GM19397 (cell line): ENCODE measurements around the gene RPS6KA4.
A peak's percentile ranks its signal among the peaks of the same experiment; 100 is the strongest.
"Not testable (repeated sequence)": the region's sequence is repeated elsewhere in the genome, so short reads cannot be mapped to it uniquely, and the experiment has no call there.

Source experiments
- ATAC-seq: cut with Tn5 transposase; IDR thresholded peaks from one replicate; pipeline ENCODE4 v1.9.1; 2021; ENCODE audit warnings: mild to moderate bottlenecking, moderate library complexity; ENCODE audit not compliant: unreplicated experiment

The RPS6KA4 gene

DNA sequence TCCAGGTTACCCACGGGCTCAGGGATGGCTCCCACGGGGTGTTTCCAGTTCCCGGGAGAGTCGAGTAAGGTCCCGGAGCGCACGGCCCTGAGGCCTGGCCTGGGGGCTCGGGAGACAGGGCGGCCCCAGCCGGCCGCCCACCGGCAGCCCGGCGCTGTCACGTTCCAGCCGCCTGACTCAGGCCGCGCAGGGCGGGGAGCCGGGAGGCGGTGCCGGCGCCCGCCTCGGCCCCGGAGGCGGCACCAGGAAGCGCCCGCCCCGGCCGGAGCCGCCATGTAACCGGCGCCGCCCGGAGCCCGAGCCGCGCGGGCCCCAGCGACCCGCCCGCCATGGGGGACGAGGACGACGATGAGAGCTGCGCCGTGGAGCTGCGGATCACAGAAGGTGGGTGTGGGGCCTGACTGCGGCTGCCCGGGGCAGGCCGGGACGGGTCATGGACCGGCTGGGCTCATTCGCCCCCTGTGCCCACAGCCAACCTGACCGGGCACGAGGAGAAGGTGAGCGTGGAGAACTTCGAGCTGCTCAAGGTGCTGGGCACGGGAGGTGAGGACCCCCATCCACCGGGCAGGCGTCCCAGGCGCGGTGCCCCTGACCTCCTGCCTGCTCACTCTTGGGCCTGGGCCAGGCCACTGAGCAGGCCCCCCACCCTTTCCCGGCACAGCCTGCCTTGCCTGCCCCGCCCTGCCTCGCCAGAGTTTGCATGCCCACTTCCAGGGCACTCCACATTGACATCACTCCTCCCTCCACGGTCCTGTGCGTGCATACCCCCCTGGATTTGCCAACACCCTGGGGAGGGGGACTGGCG is at the start of gene RPS6KA4:
Gene RPS6KA4, plus strand, starts transcription at position 256 of the 805 bp plus-strand sequence. Its CDS starts 74 bp downstream, at position 330.
- ATAC-seq, result peak; percentile 72

DNA sequence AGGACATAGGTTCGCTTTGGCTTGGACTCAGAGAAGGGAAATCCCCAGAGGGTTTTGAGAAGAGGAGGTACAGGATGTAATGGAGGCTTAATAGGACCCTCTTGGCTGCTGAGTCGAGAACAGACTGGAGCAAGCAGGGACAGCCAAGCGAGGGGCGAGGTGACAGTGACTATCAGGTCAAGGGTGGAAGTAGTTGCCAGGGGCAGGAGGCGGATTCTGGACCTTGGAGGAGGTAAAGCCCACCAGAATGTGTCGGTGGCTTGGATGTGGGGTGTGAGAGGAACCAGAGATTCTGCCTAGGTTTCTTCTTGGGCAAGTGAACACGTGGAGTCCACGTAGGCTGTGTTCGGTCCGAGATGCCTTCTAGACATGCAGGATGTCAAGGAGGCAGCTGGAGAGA is 46.0 kb upstream of the RPS6KA4 start:
- ATAC-seq, result no peak

DNA sequence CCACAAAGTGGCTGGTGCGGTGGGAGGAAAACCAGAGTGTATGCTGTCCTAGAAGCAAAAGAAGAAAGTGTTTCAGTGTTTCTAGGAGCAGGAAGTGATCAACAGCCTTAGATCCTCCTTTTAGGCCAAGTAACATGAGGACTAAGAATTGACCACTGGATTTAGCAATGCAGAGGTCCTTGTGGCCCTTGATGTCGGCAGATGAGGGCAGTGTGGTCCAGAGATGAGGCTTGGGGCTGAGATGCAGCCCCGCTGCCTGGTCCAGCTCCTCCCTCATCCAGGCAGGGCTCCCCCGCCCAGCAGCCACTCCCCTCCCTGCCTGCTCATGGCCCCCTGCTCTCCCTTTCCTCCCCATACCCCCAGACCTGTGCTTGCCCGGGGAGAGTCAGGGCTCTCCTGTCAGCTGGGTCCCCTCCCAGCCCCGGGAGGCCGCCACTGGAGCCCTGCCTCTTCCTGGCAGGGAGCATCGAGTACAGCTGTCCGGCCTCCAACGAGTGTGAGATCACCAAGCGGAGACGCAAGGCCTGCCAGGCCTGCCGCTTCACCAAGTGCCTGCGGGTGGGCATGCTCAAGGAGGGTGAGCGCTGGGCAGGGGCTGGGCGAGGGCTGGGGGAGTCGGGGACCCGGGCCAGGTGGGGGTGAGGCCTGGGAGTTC is 45.3 kb upstream of the RPS6KA4 start:
- no peak for ATAC-seq

DNA sequence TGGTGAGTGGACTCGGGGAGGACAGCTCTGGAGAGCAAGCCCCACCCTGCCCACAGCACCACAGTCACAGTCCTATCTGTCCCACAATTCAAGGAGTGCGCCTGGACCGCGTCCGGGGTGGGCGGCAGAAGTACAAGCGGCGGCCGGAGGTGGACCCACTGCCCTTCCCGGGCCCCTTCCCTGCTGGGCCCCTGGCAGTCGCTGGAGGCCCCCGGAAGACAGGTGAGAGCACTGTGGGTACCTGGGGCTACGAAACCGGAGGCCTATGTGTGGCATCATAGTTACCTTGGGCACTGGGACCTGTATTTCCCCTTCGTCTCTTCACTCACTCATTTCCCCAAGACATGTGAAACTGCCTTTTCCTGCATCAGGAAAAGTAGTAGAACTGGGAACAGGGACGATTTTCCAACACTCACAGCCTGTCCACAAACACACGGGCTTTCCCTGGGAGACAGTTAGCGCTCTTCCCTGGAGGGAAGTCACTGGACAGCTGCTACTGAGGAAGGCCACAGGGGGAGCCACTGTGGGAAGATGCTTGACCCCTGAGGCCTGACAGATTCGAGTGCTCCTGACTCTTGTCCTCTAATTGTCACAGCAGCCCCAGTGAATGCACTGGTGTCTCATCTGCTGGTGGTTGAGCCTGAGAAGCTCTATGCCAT is 44.7 kb upstream of the RPS6KA4 start:
- no peak for ATAC-seq

DNA sequence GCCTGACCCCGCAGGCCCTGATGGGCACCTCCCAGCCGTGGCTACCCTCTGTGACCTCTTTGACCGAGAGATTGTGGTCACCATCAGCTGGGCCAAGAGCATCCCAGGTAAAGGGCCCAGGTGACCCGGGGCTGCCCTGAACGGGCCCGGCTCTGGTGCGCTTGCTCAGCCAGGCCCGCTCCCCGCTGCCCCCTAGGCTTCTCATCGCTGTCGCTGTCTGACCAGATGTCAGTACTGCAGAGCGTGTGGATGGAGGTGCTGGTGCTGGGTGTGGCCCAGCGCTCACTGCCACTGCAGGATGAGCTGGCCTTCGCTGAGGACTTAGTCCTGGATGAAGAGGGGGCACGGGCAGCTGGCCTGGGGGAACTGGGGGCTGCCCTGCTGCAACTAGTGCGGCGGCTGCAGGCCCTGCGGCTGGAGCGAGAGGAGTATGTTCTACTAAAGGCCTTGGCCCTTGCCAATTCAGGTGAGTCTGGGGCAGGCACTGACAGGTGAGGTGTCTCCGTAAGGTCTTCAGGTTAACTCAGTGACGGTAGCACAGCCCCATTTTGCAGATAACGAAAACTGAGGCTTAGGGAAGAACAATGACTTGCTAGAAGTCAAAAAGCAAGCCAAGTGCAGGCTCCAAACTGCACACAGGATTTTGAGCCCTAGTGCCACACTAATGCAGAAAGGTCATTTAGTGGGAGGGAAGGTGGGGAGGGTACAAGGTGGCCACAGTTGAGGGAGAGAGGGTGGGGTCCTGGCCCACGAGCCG is 44.0 kb upstream of the RPS6KA4 start:
- no peak for ATAC-seq

DNA sequence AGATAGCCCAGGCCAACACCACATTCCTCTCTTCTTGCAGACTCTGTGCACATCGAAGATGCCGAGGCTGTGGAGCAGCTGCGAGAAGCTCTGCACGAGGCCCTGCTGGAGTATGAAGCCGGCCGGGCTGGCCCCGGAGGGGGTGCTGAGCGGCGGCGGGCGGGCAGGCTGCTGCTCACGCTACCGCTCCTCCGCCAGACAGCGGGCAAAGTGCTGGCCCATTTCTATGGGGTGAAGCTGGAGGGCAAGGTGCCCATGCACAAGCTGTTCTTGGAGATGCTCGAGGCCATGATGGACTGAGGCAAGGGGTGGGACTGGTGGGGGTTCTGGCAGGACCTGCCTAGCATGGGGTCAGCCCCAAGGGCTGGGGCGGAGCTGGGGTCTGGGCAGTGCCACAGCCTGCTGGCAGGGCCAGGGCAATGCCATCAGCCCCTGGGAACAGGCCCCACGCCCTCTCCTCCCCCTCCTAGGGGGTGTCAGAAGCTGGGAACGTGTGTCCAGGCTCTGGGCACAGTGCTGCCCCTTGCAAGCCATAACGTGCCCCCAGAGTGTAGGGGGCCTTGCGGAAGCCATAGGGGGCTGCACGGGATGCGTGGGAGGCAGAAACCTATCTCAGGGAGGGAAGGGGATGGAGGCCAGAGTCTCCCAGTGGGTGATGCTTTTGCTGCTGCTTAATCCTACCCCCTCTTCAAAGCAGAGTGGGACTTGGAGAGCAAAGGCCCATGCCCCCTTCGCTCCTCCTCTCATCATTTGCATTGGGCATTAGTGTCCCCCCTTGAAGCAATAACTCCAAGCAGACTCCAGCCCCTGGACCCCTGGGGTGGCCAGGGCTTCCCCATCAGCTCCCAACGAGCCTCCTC is 43.1 kb upstream of the RPS6KA4 start:
- ATAC-seq, result not testable (repeated sequence)

DNA sequence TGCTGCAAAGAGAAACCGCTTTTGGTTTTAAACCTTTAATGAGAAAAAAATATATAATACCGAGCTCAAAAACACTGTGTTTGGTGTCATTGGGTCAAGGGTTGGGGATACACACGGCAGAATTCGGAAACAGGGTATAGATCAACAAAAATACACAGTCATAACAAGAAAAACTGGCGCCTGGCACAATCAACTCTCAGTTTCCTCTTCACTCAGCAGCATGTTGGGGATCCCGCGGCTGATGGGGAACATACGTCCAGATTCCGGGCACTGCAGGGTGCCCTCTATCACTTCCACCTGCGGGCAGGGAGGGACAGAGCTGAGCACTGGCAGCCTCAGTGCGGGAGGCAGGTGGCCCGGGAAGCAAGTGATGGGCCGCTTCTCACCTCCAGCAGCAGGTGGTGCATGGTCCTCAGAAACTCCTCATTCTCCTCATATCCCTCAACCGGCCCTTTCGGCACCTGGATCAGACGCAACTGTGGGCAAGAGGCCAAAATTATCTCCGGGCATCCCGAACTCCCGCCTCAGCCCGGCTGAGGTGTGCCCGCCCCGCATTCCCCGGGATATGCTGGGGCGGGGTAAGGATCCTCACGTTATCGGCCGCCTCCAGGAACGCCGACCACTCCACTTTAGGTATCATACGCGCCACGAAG is 42.2 kb upstream of the RPS6KA4 start:
- ATAC-seq, result peak; percentile 3

DNA sequence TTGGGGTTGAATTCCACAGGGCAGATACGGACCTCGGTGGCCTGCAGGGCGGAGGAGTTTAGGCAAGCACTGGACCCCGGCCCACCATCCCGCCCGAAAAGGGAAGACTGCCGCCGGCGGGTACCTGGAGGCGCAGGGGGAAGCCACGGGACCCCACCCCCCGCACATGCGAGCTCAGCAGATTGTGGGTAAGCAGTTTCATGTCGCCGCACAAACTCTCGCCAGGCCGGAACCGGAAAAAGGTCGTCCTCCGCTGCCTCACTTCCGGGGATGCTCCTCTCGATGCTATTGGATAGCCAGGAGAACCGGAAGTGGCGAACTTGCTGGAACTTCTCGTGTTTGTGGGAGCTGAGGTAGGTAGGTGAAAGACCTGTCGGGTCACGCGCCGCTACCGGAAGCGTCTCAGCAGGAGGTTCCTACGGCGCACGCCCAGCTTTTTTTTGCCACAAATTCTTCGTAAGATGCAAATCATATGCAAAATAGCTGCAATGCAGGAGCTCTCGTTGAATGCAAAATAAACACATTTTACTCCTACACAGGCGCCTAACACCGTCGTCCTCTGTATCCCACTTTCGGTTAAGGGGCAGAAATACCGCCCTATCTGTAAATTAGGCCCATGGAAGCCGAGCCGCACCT is 41.5 kb upstream of the RPS6KA4 start, which contains the start of gene TRMT112:
Gene TRMT112, minus strand, starts transcription at position 235 of the 636 bp plus-strand sequence. Its CDS starts 33 bp downstream, at position 202.
- peak; percentile 63 for ATAC-seq

DNA sequence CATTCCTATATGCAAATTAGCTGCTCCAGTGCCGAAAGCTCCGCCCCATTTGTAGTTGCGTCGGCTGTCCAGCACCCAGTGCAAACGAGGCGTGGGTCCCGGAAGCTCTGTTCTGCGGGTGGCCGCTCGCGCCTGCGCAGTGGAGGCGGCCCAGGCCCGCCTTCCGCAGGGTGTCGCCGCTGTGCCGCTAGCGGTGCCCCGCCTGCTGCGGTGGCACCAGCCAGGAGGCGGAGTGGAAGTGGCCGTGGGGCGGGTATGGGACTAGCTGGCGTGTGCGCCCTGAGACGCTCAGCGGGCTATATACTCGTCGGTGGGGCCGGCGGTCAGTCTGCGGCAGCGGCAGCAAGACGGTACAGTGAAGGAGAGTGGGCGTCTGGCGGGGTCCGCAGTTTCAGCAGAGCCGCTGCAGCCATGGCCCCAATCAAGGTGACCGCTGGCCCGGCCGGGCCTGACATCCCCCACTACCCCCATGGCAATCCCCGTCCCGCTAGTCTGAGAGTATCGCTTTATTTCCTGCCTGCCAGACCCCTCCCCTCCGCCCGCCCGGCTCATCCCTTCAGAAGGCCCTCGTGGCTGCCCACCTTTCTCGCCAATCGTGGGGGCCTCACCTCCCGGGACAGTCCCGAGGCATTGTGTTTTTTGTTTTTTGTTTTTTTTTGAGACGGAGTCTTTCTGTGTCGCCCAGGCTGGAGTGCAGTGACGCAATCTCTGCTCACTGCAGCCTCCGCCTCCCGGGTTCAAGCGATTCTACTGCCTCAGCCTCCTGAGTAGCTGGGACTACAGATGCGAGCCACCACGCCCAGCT is 40.8 kb upstream of the RPS6KA4 start, which contains the start of gene PRDX5:
Gene PRDX5, plus strand, starts transcription at position 161 of the 805 bp plus-strand sequence. Its CDS starts 95 bp downstream, at position 256.
- peak; percentile 80 for ATAC-seq

DNA sequence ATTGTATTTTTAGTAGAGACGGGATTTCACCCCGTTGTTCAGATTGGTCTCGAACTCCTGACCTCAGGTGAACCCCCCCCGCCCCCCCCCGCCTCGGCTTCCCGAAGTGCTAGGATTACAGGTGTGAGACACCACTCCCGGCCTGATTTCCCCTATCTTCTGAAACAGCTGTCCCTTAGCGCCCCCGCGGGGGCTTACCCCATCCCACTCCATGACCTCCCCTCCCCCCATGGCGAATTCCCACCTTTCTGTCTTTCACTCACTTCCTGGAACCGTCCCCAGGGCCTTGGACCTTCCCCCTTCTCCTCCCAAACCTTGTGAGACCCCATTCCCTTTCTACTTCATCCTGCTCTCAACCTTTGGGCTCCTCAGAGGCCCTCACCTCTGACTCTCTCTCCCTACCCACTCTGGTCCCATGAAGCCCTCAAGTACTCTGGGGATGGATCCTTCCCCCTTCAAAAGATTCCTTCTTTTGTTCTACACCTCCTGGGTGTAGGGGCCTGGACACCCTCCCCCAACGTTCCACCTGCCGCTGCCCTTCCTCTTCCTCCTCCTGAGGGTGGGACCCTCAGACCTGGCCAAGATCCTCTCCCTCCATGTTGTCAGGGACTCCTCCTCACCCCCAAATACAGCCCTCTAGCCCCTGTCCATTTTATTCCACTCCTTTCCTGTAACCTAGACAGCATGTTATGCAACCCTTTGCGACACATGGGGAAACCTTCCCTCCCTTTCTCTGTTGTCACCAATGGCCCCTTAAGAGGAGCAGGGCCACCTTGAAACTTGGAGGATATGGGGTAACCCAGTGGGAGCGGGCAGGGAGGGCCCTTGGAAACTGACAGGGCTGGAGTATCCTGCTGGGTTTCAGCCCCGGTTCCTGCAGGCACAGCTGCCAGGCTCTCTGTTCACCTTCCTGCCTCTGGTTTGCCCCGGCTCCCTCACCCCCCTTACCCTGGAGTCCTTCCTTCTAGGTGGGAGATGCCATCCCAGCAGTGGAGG is 39.9 kb upstream of the RPS6KA4 start:
- ATAC-seq, result no peak

DNA sequence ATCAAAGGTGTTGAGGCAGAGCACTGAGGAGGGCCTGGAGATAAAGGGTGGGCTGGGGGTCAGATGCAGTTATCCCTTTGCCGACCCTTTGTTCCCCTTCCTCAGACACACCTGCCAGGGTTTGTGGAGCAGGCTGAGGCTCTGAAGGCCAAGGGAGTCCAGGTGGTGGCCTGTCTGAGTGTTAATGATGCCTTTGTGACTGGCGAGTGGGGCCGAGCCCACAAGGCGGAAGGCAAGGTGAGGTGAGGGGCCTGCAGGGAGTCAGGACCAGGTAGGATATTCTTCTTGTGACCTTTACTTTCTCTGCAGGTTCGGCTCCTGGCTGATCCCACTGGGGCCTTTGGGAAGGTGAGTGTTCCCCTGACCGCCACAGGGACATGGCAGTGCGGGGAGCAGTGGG is 38.4 kb upstream of the RPS6KA4 start:
- no peak for ATAC-seq

DNA sequence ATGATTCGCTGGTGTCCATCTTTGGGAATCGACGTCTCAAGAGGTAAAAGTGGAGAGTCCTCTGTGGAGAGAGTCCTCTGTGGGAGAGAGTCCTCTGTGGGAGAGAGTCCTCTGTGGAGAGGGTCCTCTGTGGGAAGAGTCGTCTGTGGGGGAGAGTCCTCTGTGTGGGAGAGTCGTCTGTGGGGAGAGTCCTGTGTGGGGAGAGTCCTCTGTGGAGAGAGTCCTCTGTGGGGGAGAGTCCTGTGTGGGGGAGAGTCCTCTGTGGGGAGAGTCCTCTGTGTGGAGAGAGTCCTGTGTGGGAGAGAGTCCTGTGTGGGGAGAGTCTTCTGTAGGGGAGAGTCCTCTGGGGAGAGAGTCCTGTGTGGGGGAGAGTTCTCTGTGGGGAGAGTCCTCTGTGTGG is 37.9 kb upstream of the RPS6KA4 start:
- ATAC-seq, result no peak

DNA sequence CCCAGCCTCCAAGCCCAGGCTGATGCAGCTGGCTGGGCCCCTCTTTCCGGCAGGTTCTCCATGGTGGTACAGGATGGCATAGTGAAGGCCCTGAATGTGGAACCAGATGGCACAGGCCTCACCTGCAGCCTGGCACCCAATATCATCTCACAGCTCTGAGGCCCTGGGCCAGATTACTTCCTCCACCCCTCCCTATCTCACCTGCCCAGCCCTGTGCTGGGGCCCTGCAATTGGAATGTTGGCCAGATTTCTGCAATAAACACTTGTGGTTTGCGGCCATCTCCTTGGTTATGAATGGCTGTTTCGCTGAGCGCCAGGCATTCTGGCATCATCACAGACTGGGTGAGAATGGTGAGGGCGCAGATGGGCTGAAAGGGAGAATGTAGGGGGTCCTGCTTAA is 37.4 kb upstream of the RPS6KA4 start:
- ATAC-seq, result no peak

DNA sequence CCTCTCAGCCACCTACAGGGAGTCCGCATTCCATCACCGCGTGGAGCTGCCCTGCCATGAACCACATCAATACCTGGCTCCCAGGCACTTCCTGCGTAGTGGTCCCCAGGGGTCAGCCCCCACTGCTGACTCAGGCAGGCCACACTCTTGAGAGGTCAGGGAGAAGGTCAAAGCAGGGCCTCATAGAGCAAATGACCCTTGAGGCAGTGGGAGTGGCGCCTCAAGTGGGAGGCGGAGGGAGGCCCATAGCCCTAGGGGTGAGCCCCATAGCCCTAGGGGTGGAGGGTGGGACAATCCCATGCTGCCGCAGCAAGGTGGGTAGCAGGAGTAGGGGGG is 36.1 kb upstream of the RPS6KA4 start:
- ATAC-seq, result no peak

DNA sequence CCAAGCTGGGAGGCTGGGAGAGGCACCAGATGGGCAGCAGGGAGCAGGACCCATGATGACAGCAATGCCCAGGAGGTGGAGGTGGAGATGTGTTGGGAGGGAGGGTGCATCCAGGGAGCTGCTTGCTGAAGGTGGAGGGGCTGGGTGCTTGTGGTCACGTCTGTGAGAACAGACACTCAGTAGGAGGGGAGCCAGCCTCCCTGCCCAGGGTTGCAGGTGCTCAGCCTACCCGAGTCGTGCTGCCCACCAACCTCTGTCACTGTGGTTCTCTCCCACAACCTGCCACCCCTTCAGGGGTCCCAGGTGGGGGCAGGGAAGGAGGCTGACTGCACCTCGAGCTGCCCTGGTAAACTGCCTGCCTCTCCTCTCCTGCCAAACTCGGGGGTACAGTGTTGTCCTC is 35.6 kb upstream of the RPS6KA4 start:
- no peak for ATAC-seq

DNA sequence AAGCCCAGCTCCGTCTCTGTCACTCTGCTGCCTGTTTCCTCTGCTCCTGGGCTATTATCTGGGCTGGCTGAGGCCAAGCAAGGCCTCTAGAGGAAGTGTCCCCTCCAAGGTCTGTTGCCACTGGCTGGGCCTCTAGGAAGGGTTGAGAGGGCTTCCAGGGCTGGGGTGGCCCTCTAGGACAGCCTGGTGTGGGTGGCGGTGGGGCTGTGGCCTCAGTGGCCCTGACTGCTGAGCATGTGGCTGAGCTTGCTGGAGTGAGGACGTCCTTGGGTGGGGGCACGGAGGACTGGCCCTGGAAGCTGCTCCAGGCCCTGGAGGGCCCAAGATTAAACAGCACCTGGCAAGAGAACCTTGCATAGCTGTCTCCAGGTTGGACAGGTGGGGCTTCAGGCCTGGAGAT is 35.0 kb upstream of the RPS6KA4 start:
- ATAC-seq, result not testable (repeated sequence)
